K562 (cell line): Measurements from ENCODE around the gene NISCH. TPM values are rescaled to one million over a fixed set of nuclear protein-coding genes. Genes with fewer than 3 reads are reported as not detected.

ENCODE experiments used
- BMI1 ChIP-seq: fragments of 150-350 bp; IDR thresholded peaks from 2 replicates; pipeline ENCODE4 v1.6.1; 2014; ENCODE audit warnings: low read length
- CBX2 ChIP-seq: fragments of 200-600 bp; sonication (generic); IDR thresholded peaks from one replicate; pipeline ENCODE4 v1.6.1; 2012; ENCODE audit warnings: mild to moderate bottlenecking, low read length, inconsistent platforms; ENCODE audit not compliant: insufficient read depth, poor library complexity, severe bottlenecking
- CC2D1A ChIP-seq: fragments of 450-650 bp; IDR thresholded peaks from 2 replicates; pipeline ENCODE4 v1.6.1; 2017; ENCODE audit warnings: mild to moderate bottlenecking
- ERF ChIP-seq: fragments of 450-650 bp; formaldehyde crosslinking; IDR thresholded peaks from 2 replicates; pipeline ENCODE4 v1.4.0; 2020; ENCODE audit warnings: mild to moderate bottlenecking, mixed read lengths
- ETV1 ChIP-seq: fragments of 450-650 bp; conservative IDR thresholded peaks from 2 replicates; pipeline ENCODE4 v1.6.1; 2016; ENCODE audit warnings: missing genetic modification characterization, control low read depth, low read depth, missing compliant biosample characterization
- FOXJ3 ChIP-seq: sonication (generic); formaldehyde crosslinking; IDR thresholded peaks from 2 replicates; pipeline ENCODE4 v1.4.0; 2020; ENCODE audit warnings: mild to moderate bottlenecking, missing genetic modification reagents
- HCFC1 ChIP-seq: IDR thresholded peaks from 2 replicates; pipeline ENCODE4 v1.6.1; 2012; ENCODE audit warnings: low read depth, low read length, improper control_type of control experiment
- KAT2B ChIP-seq: IDR thresholded peaks from one replicate; pipeline ENCODE4 v1.6.1; 2012; ENCODE audit warnings: low read depth, mild to moderate bottlenecking, control low read depth, inconsistent platforms, low read length, moderate library complexity
- NCOR1 ChIP-seq: fragments of 450-650 bp; IDR thresholded peaks from 2 replicates; pipeline ENCODE4 v1.6.1; 2016; ENCODE audit warnings: mild to moderate bottlenecking, moderate library complexity
- NR2C2 ChIP-seq, 2 experiments: fragments of 200-800 bp in 1 of 2; sonication (Bioruptor generic) in 1 of 2; sonication (generic) in 1 of 2; formaldehyde crosslinking in 1 of 2; IDR thresholded peaks; 2 replicates each; pipeline versions ENCODE4 v1.6.1 to v1.8.0; 2016 to 2022; ENCODE audit warnings: mild to moderate bottlenecking in 1 of 2, missing compliant biosample characterization in 1 of 2, missing genetic modification characterization in 1 of 2, missing genetic modification reagents in 1 of 2
- SETDB1 ChIP-seq: IDR thresholded peaks from one replicate; pipeline ENCODE4 v1.6.1; 2012; ENCODE audit warnings: low read length, control low read depth, inconsistent platforms
- U2AF1 ChIP-seq: fragments of 200-400 bp; formaldehyde crosslinking; optimal IDR thresholded peaks from 2 replicates; pipeline ENCODE3; 2017; ENCODE audit warnings: mild to moderate bottlenecking, low read depth, low read length, moderate library complexity
- ZNF121 ChIP-seq: sonication (generic); formaldehyde crosslinking; conservative IDR thresholded peaks from 2 replicates; pipeline ENCODE4 v1.8.0; 2022; ENCODE audit warnings: missing genetic modification reagents
- ZNF41 ChIP-seq: fragments of 250-450 bp; sonication (Bioruptor Pico); conservative IDR thresholded peaks from 2 replicates; pipeline ENCODE4 v1.4.0; 2020; ENCODE audit warnings: mild to moderate bottlenecking
- polyA plus RNA-seq, 8 experiments: library from polyadenylated mRNA; depleted of rRNA in 4 of 8; stranded (reverse) in 5 of 8; unstranded in 3 of 8; fragments of >200 nt; fragmentation: Nextera tagmentation in 2 of 8; fragmentation: Illumina TruSeq in 1 of 8; extraction: Ambion mirVana in 2 of 8; extraction: Trizol in 1 of 8; gene quantifications; 2 replicates each; pipeline versions ENCODE4 v1.2.1 to v1.2.3, GENCODE V29; 2011 to 2014; ENCODE audit warnings: inconsistent platforms in 1 of 8, missing spikeins in 1 of 8
- total RNA-seq, 7 experiments: library from RNA; depleted of rRNA in 6 of 7; stranded (reverse); fragments of >200 nt in 6 of 7; fragmentation: Illumina TruSeq in 2 of 7; extraction: Trizol in 2 of 7; gene quantifications; 2 replicates each; pipeline versions ENCODE4 v1.2.1 to v1.2.3, GENCODE V29; 2011 to 2021; ENCODE audit warnings: low replicate concordance in 1 of 7
- TF ChIP-seq, protein P1 (sequence below): sonication (generic); formaldehyde crosslinking; IDR thresholded peaks from 2 replicates; pipeline ENCODE4 v1.8.0; 2022; ENCODE audit warnings: missing genetic modification reagents, mild to moderate bottlenecking, borderline replicate concordance
- TF ChIP-seq, protein P2 (sequence below): sonication (generic); formaldehyde crosslinking; IDR thresholded peaks from 2 replicates; pipeline ENCODE4 v1.9.0; 2022; ENCODE audit warnings: mild to moderate bottlenecking, missing genetic modification reagents
- TF ChIP-seq, protein P3 (sequence below): sonication (generic); formaldehyde crosslinking; IDR thresholded peaks from 2 replicates; pipeline ENCODE4 v1.8.1; 2023; ENCODE audit warnings: mild to moderate bottlenecking, missing genetic modification reagents
- TF ChIP-seq, protein P4 (sequence below): sonication (generic); formaldehyde crosslinking; IDR thresholded peaks from 2 replicates; pipeline ENCODE4 v1.8.0; 2023; ENCODE audit warnings: missing genetic modification reagents, mild to moderate bottlenecking, borderline replicate concordance

Gene NISCH
- total and polyA plus RNA-seq, 9 of the 15 experiments (the other 6 are each of a cell fraction or from before 2014, with no cell fraction given) = 0.44 to 43.5 (median 23.4) TPM

DNA sequence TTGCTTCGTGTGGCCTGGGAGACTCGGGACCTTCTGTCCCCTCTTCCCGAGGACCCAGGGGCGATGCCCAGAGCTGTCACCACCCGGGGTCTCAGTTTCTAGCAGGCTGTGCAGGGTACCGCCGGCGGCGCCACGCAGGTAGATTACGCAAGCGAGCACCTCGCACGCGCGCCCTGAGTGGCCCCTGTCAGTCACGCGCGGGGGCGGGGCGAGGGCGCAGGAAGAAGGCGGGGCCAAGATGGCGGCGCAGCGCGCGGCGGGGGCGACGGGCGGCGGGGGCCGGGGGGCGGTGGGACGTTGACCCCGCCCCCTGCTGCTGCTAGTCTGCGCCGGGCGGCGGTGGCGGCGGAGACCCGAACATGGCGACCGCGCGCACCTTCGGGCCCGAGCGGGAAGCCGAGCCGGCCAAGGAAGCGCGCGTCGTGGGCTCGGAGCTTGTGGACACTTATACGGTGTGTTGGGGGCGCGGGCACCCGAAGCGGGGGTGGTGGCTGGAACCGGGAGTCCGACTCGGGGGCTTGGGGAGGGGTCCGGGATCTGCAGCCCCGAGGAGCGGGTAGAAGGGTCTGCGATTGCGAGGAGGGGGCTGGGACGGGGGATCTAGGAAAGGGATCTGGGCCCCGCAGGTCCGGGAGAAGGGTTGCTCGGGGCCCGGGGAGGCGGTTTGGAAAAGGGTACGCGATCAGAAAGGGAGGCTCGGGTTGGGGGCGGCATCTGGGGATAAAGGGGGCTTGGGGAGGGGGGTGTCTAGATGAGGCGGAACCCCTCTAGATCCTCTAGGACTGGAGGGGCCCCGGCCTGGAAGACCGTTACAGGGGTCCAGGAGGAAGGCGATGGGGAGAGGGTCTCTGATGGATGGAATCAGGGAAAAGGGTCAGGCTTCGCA, at the start of gene NISCH (continued):
- TF ChIP-seq, protein P1, sequence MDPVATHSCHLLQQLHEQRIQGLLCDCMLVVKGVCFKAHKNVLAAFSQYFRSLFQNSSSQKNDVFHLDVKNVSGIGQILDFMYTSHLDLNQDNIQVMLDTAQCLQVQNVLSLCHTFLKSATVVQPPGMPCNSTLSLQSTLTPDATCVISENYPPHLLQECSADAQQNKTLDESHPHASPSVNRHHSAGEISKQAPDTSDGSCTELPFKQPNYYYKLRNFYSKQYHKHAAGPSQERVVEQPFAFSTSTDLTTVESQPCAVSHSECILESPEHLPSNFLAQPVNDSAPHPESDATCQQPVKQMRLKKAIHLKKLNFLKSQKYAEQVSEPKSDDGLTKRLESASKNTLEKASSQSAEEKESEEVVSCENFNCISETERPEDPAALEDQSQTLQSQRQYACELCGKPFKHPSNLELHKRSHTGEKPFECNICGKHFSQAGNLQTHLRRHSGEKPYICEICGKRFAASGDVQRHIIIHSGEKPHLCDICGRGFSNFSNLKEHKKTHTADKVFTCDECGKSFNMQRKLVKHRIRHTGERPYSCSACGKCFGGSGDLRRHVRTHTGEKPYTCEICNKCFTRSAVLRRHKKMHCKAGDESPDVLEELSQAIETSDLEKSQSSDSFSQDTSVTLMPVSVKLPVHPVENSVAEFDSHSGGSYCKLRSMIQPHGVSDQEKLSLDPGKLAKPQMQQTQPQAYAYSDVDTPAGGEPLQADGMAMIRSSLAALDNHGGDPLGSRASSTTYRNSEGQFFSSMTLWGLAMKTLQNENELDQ (CRISPR knock-in tag) = no peak
- TF ChIP-seq HCFC1 (peak; percentile 24; the same call in 1 of the 2 replicates), BMI1 (no peak), FOXJ3 (CRISPR knock-in tag) (no peak), NCOR1 (no peak), ZNF41 (CRISPR knock-in tag) (no peak), CC2D1A (no peak), CBX2 (no peak), U2AF1 (no peak), KAT2B (no peak), ZNF121 (CRISPR knock-in tag) (no peak), ETV1 (tag) (no peak), NR2C2 (CRISPR knock-in tag; IDR thresholded peaks at IDR 0.05) (no peak), NR2C2 (tag; IDR thresholded peaks at IDR 0.05) (peak; percentile 31), ERF (CRISPR knock-in tag) (no peak; the same call in 1 of the 2 replicates), SETDB1 (no peak)
- TF ChIP-seq, protein P2, sequence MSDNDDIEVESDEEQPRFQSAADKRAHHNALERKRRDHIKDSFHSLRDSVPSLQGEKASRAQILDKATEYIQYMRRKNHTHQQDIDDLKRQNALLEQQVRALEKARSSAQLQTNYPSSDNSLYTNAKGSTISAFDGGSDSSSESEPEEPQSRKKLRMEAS = peak; percentile 45; the same call in 1 of the 2 replicates
- TF ChIP-seq, protein P3, sequence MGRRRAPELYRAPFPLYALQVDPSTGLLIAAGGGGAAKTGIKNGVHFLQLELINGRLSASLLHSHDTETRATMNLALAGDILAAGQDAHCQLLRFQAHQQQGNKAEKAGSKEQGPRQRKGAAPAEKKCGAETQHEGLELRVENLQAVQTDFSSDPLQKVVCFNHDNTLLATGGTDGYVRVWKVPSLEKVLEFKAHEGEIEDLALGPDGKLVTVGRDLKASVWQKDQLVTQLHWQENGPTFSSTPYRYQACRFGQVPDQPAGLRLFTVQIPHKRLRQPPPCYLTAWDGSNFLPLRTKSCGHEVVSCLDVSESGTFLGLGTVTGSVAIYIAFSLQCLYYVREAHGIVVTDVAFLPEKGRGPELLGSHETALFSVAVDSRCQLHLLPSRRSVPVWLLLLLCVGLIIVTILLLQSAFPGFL (CRISPR knock-in tag) = no peak
- TF ChIP-seq, protein P4, sequence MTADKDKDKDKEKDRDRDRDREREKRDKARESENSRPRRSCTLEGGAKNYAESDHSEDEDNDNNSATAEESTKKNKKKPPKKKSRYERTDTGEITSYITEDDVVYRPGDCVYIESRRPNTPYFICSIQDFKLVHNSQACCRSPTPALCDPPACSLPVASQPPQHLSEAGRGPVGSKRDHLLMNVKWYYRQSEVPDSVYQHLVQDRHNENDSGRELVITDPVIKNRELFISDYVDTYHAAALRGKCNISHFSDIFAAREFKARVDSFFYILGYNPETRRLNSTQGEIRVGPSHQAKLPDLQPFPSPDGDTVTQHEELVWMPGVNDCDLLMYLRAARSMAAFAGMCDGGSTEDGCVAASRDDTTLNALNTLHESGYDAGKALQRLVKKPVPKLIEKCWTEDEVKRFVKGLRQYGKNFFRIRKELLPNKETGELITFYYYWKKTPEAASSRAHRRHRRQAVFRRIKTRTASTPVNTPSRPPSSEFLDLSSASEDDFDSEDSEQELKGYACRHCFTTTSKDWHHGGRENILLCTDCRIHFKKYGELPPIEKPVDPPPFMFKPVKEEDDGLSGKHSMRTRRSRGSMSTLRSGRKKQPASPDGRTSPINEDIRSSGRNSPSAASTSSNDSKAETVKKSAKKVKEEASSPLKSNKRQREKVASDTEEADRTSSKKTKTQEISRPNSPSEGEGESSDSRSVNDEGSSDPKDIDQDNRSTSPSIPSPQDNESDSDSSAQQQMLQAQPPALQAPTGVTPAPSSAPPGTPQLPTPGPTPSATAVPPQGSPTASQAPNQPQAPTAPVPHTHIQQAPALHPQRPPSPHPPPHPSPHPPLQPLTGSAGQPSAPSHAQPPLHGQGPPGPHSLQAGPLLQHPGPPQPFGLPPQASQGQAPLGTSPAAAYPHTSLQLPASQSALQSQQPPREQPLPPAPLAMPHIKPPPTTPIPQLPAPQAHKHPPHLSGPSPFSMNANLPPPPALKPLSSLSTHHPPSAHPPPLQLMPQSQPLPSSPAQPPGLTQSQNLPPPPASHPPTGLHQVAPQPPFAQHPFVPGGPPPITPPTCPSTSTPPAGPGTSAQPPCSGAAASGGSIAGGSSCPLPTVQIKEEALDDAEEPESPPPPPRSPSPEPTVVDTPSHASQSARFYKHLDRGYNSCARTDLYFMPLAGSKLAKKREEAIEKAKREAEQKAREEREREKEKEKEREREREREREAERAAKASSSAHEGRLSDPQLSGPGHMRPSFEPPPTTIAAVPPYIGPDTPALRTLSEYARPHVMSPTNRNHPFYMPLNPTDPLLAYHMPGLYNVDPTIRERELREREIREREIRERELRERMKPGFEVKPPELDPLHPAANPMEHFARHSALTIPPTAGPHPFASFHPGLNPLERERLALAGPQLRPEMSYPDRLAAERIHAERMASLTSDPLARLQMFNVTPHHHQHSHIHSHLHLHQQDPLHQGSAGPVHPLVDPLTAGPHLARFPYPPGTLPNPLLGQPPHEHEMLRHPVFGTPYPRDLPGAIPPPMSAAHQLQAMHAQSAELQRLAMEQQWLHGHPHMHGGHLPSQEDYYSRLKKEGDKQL = no peak
